Natural killer cell (primary cell): Measurements from ENCODE around the gene SCLY. TPM values are rescaled to one million over a fixed set of nuclear protein-coding genes. Genes with fewer than 3 reads are reported as not detected.

Experiments used
- ATAC-seq, 3 donors: fragments of 150-1000 bp in 2 of 3; fragments of 200-7000 bp in 1 of 3; cut with Tn5 transposase; 1 replicate in 1 of 3; 2 replicates in 2 of 3; pipeline ENCODE4 v1.10.0; 2021; ENCODE audit warnings: mild to moderate bottlenecking in 2 of 3, moderate library complexity in 2 of 3
- DNase-seq, 2 donors: peaks; one replicate each; pipeline versions ENCODE4 v3.0.0 to v3.0.0-alpha.2; 2013 to 2021; ENCODE audit warnings: mixed read lengths in 1 of 2
- H3K27ac ChIP-seq: one replicate; pipeline ENCODE4 v1.5.1; 2013; ENCODE audit warnings: mild to moderate bottlenecking, low read length
- H3K27me3 ChIP-seq: one replicate; pipeline ENCODE4 v1.6.1; 2013; ENCODE audit warnings: low read length; ENCODE audit not compliant: control insufficient read depth, insufficient read depth
- H3K36me3 ChIP-seq: one replicate; pipeline ENCODE4 v1.6.1; 2013; ENCODE audit warnings: low read length; ENCODE audit not compliant: control insufficient read depth, insufficient read depth
- H3K4me1 ChIP-seq: one replicate; pipeline ENCODE4 v1.6.1; 2013; ENCODE audit warnings: low read length; ENCODE audit not compliant: control insufficient read depth, insufficient read depth
- H3K4me3 ChIP-seq: one replicate; pipeline ENCODE4 v1.5.1; 2013; ENCODE audit warnings: low read length
- H3K9me3 ChIP-seq: one replicate; pipeline ENCODE4 v1.6.1; 2013; ENCODE audit warnings: low read length; ENCODE audit not compliant: control insufficient read depth, insufficient read depth
- H3K27ac Mint-ChIP-seq, 2 donors: one replicate each; pipeline ENCODE4 v1.8.0; 2022; ENCODE audit warnings: mild to moderate bottlenecking in 2 of 2, mixed read lengths in 2 of 2, moderate library complexity in 1 of 2
- H3K27me3 Mint-ChIP-seq, 2 donors: one replicate each; pipeline ENCODE4 v1.8.0; 2022; ENCODE audit warnings: low read depth in 2 of 2, mixed read lengths in 2 of 2
- H3K36me3 Mint-ChIP-seq: one replicate; pipeline ENCODE4 v1.8.0; 2022; ENCODE audit warnings: mixed read lengths
- H3K4me1 Mint-ChIP-seq, 2 donors: one replicate each; pipeline ENCODE4 v1.8.0; 2022; ENCODE audit warnings: mixed read lengths in 2 of 2
- H3K4me3 Mint-ChIP-seq: one replicate; pipeline ENCODE4 v1.8.0; 2022; ENCODE audit warnings: mild to moderate bottlenecking, moderate library complexity, mixed read lengths
- H3K9me3 Mint-ChIP-seq, 2 donors: one replicate each; pipeline ENCODE4 v1.8.0; 2022; ENCODE audit warnings: mixed read lengths in 2 of 2
- CTCF ChIP-seq: fragments of 200-600 bp; IDR thresholded peaks from one replicate; pipeline ENCODE4 v1.8.0; 2022; ENCODE audit warnings: antibody characterized with exemption
- WGBS: methylation state at CpG from one replicate; pipeline ENCODE4 v1.1.7; 2013; ENCODE audit warnings: missing lambda C conversion rate; ENCODE audit not compliant: insufficient coverage; 5-methylcytosine and 5-hydroxymethylcytosine counted together
- intact Hi-C: fragments of 100-400 bp; cut with micrococcal nuclease; formaldehyde crosslinking; loops from one replicate; pipeline ENCODE4 v1.14.2; 2022
- total RNA-seq, 4 donors: library from RNA; stranded (reverse); fragments of 120-200 nt in 1 of 4; gene quantifications; one replicate each; pipeline versions ENCODE4 v1.2.3 to v1.2.4, GENCODE V29; 2013 to 2022

SCLY gene
- total RNA-seq, 3 donors from 2014 or later (not counting 1 experiment from before 2014, with no cell fraction given): 16.3 to 24.6 (median 20.1) TPM

- Mint-ChIP-seq H3K4me1 (no peaks in the 10 kb centered on the region), H3K4me3 (no peak overlapping the region), H3K9me3 (no peaks in the 10 kb centered on the region), H3K36me3 (no peaks in the 10 kb centered on the region), H3K27ac (no peak overlapping the region), H3K27me3 (no peaks in the 10 kb centered on the region)
- Histone ChIP-seq H3K27me3 (no peaks in the 10 kb centered on the region), H3K9me3 (no peaks in the 10 kb centered on the region), H3K4me3 (no peak overlapping the region), H3K4me1 (peaks cover 13% of the 10 kb centered on the region), H3K27ac (no peak overlapping the region), H3K36me3 (no peaks in the 10 kb centered on the region)
- WGBS: 90% methylated on average over 30 of the region's 30 CpGs
- no peak for TF ChIP-seq CTCF
- no peak for ATAC-seq
- intact Hi-C loops: no loop called here
- peak in 1 of 2 donors; percentile 10 for DNase-seq
These were observed 41.4 kb downstream of the SCLY start for GRCh38 chr2:238101891-238102841.

DNA sequence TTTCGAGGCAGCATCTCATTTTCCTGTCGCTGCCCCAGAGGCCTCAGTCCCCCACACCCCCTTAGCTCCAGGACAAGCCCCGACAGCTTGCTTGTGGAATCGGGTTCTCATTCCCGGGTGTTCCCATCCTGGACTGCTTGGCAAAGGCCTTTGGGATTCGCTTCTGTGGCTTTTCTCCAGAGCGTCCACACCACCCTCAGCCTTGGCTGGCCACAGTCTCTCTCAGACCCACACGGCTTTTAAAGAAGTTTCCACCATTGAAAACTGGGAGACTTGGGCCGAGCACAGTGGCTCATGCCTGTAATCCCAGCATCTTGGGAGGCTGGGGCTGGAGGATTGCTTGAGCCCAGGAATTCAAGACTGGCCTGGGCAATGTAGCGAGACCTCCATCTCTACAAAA, 42.1 kb downstream of the SCLY start:
- Histone ChIP-seq H3K4me1 (peaks cover 19% of the 10 kb centered on the region), H3K4me3 (no peak overlapping the region), H3K36me3 (no peaks in the 10 kb centered on the region), H3K27ac (no peak overlapping the region), H3K9me3 (no peaks in the 10 kb centered on the region), H3K27me3 (no peaks in the 10 kb centered on the region)
- Mint-ChIP-seq H3K4me3 (no peak overlapping the region), H3K9me3 (no peaks in the 10 kb centered on the region), H3K4me1 (peaks cover 0 to 4% of the 10 kb centered on the region in 2 donors), H3K27me3 (no peaks in the 10 kb centered on the region), H3K36me3 (no peaks in the 10 kb centered on the region), H3K27ac (no peak overlapping the region)
- TF ChIP-seq CTCF: no peak
- DNase-seq (peak in 1 of 2 donors; percentile 9), ATAC-seq (no peak)
- intact Hi-C loops: no loop called here
- WGBS: 87% methylated on average over 9 of the region's 10 CpGs

- DNase-seq (peak in 1 of 2 donors; percentile 5), ATAC-seq (no peak)
- Mint-ChIP-seq H3K4me1 (peaks cover 0 to 4% of the 10 kb centered on the region in 2 donors), H3K36me3 (no peaks in the 10 kb centered on the region), H3K27ac (no peak overlapping the region), H3K4me3 (no peak overlapping the region), H3K27me3 (no peaks in the 10 kb centered on the region), H3K9me3 (no peaks in the 10 kb centered on the region)
- H3K27ac ChIP-seq: no peak overlapping the region
- no peak overlapping the region for H3K4me3 ChIP-seq
- H3K9me3 ChIP-seq: no peaks in the 10 kb centered on the region
- peaks cover 26% of the 10 kb centered on the region for H3K4me1 ChIP-seq
- 83% methylated on average over 18 of the region's 18 CpGs for WGBS
- no peaks in the 10 kb centered on the region for H3K27me3 ChIP-seq
- no peak for TF ChIP-seq CTCF
- intact Hi-C loops: no loop called here
- no peaks in the 10 kb centered on the region for H3K36me3 ChIP-seq
These were observed 42.8 kb downstream of the SCLY start for GRCh38 chr2:238103465-238104225.
